ENCODE results near the gene OLFM1. TPM values are rescaled to one million over a fixed set of nuclear protein-coding genes. Genes with fewer than 3 reads are reported as not detected.

The OLFM1 gene
- total RNA-seq, 6 experiments from 2014 or later, result 0.07 to 0.15 TPM; not detected in 4

DNA sequence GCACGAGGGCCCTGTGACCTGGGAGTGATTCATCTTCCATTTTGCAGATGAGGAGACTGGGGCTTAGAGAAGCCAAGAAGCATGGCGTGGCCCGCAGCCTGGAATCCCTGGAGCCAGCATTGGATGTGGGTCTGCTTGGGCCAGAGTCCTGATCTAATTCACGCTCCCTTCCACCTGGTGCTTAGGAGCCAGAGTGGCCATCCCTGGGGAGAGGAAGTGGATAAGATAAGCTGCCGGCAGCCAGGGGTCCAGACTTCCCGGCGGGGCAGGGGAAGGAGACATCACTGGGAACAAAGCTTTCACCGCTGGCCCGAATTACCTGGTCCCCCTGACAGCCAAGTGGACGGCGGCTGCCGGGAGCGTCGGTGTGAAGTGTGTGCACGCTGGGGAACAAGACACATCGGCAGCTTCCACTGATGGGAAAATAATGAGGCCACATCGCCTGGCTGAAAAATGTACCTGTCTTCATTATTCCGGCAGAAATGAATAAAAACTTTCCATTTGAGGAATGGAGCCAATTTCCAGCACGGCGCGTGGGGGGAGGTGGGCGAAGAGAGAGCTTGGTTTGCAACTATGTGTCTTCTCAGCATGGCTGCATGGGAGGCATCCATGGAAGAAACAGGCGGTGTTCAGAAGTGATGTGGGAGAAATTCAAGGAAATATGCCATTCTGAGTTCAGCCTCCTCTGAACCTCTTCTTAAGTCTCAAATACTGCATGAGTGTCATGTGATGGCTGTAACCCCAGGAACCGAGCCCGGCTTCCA is 78.5 kb downstream of the OLFM1 start:
- TF ChIP-seq, protein P1, sequence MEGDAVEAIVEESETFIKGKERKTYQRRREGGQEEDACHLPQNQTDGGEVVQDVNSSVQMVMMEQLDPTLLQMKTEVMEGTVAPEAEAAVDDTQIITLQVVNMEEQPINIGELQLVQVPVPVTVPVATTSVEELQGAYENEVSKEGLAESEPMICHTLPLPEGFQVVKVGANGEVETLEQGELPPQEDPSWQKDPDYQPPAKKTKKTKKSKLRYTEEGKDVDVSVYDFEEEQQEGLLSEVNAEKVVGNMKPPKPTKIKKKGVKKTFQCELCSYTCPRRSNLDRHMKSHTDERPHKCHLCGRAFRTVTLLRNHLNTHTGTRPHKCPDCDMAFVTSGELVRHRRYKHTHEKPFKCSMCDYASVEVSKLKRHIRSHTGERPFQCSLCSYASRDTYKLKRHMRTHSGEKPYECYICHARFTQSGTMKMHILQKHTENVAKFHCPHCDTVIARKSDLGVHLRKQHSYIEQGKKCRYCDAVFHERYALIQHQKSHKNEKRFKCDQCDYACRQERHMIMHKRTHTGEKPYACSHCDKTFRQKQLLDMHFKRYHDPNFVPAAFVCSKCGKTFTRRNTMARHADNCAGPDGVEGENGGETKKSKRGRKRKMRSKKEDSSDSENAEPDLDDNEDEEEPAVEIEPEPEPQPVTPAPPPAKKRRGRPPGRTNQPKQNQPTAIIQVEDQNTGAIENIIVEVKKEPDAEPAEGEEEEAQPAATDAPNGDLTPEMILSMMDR (IDR thresholded peaks at IDR 0.05), result no peak
- H3K9me3 Mint-ChIP-seq, result peaks cover 63% of the 10 kb centered on the region
- H3K4me3 Mint-ChIP-seq, result no peak overlapping the region
- peaks cover 12% of the 10 kb centered on the region for H3K27me3 Mint-ChIP-seq (ENCODE audit: insufficient read depth)
- no peak overlapping the region for H3K27ac Mint-ChIP-seq
- DNase-seq, result no peak
- H3K36me3 Mint-ChIP-seq (ENCODE audit: low read depth), result peaks cover 3% of the 10 kb centered on the region; the same call in 1 of the 2 replicates
- no peaks in the 10 kb centered on the region for H3K4me1 Mint-ChIP-seq (ENCODE audit: low read depth)

DNA sequence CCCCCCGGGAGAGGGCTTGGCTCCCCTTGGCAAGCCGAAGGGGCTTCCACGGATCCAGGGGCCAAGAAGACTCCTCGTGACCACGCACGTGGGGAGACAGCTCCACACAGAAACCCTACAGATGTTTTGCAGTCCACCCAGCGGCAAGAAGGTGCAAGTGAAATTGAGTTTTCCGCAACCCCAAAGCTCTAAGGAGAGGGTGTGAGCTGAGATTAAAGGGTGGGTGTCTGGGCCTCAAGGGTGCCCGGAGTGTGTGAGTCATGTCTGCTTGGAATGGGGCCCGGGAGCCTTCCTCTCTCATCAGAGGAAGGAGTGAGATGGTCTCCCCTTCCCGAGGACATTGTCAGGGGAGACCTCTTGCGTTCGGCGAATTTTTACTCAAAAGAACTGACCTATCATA is 79.1 kb downstream of the OLFM1 start:
- Mint-ChIP-seq H3K4me3 (no peak overlapping the region), H3K36me3 (ENCODE audit: low read depth) (peaks cover 3% of the 10 kb centered on the region; the same call in 1 of the 2 replicates), H3K27me3 (ENCODE audit: insufficient read depth) (peaks cover 12% of the 10 kb centered on the region), H3K4me1 (ENCODE audit: low read depth) (no peaks in the 10 kb centered on the region), H3K9me3 (peaks cover 60% of the 10 kb centered on the region), H3K27ac (no peak overlapping the region)
- TF ChIP-seq, protein P1 (IDR thresholded peaks at IDR 0.05), result no peak
- DNase-seq, result no peak

DNA sequence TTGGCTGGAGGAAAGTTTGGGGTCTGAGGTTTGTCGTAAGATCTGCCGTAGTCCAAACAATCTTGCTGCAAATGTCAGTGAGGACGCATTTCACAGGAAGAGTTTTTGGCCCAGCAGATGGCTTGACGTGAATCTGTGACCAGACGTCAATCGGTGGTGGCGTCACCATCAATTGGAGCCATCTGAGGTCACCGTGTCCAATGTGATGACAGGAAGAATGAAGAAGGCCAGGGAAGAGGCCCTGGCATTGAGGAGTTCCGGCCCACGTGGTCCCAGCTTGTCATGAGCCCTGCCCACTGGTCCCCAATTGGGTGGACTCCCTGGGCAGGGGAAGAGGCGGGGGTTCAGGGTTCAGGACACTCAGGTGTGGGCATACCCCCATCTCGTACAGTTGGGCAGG is 79.9 kb downstream of the OLFM1 start:
- H3K27ac Mint-ChIP-seq, result no peak overlapping the region
- peaks cover 10% of the 10 kb centered on the region for H3K27me3 Mint-ChIP-seq (ENCODE audit: insufficient read depth)
- peaks cover 3% of the 10 kb centered on the region; the same call in 1 of the 2 replicates for H3K36me3 Mint-ChIP-seq (ENCODE audit: low read depth)
- H3K4me3 Mint-ChIP-seq, result no peak overlapping the region
- TF ChIP-seq, protein P1 (IDR thresholded peaks at IDR 0.05), result no peak
- H3K9me3 Mint-ChIP-seq, result peaks cover 61% of the 10 kb centered on the region
- H3K4me1 Mint-ChIP-seq (ENCODE audit: low read depth), result no peaks in the 10 kb centered on the region
- DNase-seq, result no peak

DNA sequence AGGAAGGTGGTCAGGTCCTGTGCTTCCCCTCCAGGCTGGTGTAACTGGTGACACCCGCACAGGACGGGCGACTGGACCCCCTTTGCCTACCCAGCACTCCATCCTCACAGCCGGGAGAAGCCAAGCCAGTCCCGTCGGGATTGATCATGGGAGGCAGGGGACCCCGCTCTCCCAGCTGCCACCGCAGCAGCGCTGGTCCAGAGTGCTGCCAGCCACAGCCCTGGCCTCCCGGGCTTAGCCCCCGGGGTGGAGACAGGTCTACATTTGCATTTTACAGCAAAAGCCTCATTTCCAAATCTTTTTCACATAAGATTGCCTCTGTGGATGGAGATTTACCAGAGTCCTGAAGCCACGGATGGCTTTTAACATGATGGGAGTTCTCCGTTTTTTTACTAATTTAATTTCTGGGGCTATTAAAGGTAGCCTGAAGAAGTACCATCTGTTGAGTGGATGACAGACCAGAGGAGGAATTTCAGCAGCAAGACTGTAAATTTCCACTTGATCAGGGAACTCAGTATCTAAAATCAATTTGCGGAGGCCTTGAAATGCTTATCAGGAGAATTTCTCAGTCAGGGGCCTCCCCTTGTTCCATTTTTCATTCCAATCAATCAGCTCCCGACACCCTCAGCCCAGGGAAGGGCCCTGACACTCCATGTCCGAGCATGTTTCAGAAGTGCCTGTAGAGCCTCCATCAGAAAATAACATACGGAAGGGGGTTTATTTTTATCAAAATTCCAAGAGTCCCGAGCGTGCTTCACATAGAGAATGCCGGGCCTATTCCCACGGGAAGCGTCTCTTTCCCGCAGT is 80.6 kb downstream of the OLFM1 start:
- no peaks in the 10 kb centered on the region for H3K4me1 Mint-ChIP-seq (ENCODE audit: low read depth)
- H3K36me3 Mint-ChIP-seq (ENCODE audit: low read depth), result peaks cover 3% of the 10 kb centered on the region; the same call in 1 of the 2 replicates
- no peak for DNase-seq
- H3K27me3 Mint-ChIP-seq (ENCODE audit: insufficient read depth), result peaks cover 10% of the 10 kb centered on the region
- no peak overlapping the region for H3K4me3 Mint-ChIP-seq
- H3K9me3 Mint-ChIP-seq, result peaks cover 57% of the 10 kb centered on the region
- TF ChIP-seq, protein P1 (IDR thresholded peaks at IDR 0.05), result no peak
- H3K27ac Mint-ChIP-seq, result no peak overlapping the region

DNA sequence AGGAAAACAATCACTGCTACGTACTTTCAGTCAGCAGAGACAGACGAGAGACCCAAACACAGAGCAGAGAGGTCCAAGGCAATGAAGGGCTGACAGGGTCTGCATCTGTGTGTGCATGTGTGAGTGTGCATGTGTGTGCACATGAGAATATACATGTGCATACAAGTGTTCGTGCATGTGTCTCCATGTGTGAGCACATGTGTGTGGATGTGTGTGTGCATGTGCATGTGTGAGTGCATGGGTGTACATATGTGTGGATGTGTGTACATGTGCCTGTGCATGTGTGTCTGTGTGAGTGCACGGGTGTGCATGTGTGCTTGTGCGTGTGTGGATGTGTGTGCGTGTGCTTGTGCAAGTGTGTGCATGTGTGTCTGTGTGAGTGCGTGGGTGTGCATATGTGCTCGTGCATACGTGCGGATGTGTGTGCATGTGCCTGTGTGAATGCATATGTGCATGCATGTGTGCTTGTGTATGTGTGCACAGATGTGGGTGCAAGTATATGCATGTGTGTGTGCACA is 82.3 kb downstream of the OLFM1 start:
- Mint-ChIP-seq H3K36me3 (ENCODE audit: low read depth) (peaks cover 3% of the 10 kb centered on the region; the same call in 1 of the 2 replicates), H3K4me1 (ENCODE audit: low read depth) (no peaks in the 10 kb centered on the region), H3K9me3 (peaks cover 51% of the 10 kb centered on the region), H3K27me3 (ENCODE audit: insufficient read depth) (peaks cover 13% of the 10 kb centered on the region), H3K4me3 (no peak overlapping the region), H3K27ac (no peak overlapping the region)
- DNase-seq, result no peak
- TF ChIP-seq, protein P1 (IDR thresholded peaks at IDR 0.05), result no peak

Measured in HFFc6 (cell line).